ENCODE measurements around the gene NDUFB6.
"Not testable (repeated sequence)": the region's sequence is repeated elsewhere in the genome, so short reads cannot be mapped to it uniquely, and the experiment has no call there.

NDUFB6 gene
- total RNA-seq, result 8.9 to 15.0 (median 10.4) reads per million in 3 donors

DNA sequence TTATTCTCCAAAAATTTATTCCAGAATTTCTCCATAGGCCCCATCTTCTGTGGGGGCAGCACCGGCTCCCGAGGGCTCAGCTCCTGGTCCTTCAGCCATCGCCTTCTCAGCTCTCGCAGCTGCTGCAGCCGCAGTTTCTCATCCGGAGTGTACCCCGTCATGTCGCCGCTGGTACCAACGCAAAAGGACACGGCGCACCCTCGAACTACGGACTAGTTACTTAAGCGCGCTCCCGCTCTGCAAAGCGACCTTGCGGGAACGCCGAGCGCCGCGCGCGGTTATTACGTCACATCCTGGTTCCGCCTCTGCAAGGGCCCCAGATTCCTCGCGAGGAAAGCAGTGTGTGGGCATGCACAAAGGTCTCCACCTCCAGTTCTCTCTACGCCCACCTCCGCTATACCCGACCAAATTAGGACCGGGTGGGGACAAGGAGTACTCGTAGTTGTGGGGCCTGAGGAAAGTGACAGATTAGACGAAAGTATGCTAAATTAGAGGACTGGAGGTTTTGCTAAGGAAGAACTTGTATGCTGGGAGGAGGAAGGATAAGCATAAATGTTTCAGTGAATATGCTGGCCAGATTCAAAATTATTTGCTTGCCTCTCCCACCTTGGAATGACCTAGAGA is at the start of gene NDUFB6:
Gene NDUFB6 (minus strand): TSS at position 260 of the 624 bp plus-strand sequence. CDS start 99 bp downstream, at position 161.
- Histone ChIP-seq H3K4me3 (ENCODE audit: insufficient read depth, low read depth, low read length, poor library complexity, severe bottlenecking) (peak within 1 kb of the TSS; percentile 79), H3K36me3 (ENCODE audit: control insufficient read depth, insufficient read depth, low read length) (peaks cover 4% of the 10 kb centered on the region), H3K27me3 (replicated peaks; ENCODE audit: control insufficient read depth, insufficient read depth, low read length, poor library complexity, severe bottlenecking) (no peaks in the 10 kb centered on the region), H3K27ac (ENCODE audit: insufficient read depth, low read length, poor library complexity, severe bottlenecking) (peak within 1 kb of the TSS; percentile 76), H3K9me3 (ENCODE audit: control insufficient read depth, low read length) (no peaks in the 10 kb centered on the region), H3K4me1 (ENCODE audit: control insufficient read depth, insufficient read depth, low read length, poor library complexity, severe bottlenecking) (peaks cover 9% of the 10 kb centered on the region)
- DNase-seq, result peak; percentile 90 to 92 (median 91)

- DNase-seq, result no peak
- Histone ChIP-seq H3K4me1 (ENCODE audit: control insufficient read depth, insufficient read depth, low read length, poor library complexity, severe bottlenecking) (no peaks in the 10 kb centered on the region), H3K36me3 (ENCODE audit: control insufficient read depth, insufficient read depth, low read length) (no peaks in the 10 kb centered on the region), H3K4me3 (ENCODE audit: insufficient read depth, low read depth, low read length, poor library complexity, severe bottlenecking) (no peak overlapping the region), H3K27me3 (replicated peaks; ENCODE audit: control insufficient read depth, insufficient read depth, low read length, poor library complexity, severe bottlenecking) (peaks cover 6% of the 10 kb centered on the region), H3K27ac (ENCODE audit: insufficient read depth, low read length, poor library complexity, severe bottlenecking) (no peak overlapping the region), H3K9me3 (ENCODE audit: control insufficient read depth, low read length) (no peaks in the 10 kb centered on the region)
These were observed 45.3 kb upstream of the NDUFB6 start for GRCh38 chr9:32618261-32618660.

DNA sequence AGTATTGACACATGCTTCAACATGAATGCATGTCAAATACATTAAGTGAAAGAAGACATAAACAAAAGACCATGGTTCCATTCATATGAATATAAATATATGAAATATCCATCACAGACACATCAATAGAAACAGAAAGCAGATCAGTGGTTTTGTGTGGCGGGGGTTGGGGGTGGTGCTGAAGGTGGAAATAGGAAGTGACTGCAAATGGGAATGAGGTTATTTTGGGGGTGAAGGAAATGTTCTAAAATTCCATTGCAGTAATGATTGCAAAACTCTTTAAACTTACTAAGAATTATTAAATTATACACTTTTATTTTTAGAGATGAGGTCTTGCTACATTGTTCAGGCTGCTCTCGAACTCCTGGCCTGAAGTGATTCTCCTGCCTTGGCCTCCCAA is 33.9 kb upstream of the NDUFB6 start:
- no peak for DNase-seq
- Histone ChIP-seq H3K4me1 (ENCODE audit: control insufficient read depth, insufficient read depth, low read length, poor library complexity, severe bottlenecking) (no peaks in the 10 kb centered on the region), H3K4me3 (ENCODE audit: insufficient read depth, low read depth, low read length, poor library complexity, severe bottlenecking) (no peak overlapping the region)

GRCh38 chr9:32603914-32604852 is 31.2 kb upstream of the NDUFB6 start:
- H3K9me3 ChIP-seq (ENCODE audit: control insufficient read depth, low read length), result no peaks in the 10 kb centered on the region
- H3K36me3 ChIP-seq (ENCODE audit: control insufficient read depth, insufficient read depth, low read length), result no peaks in the 10 kb centered on the region
- H3K4me1 ChIP-seq (ENCODE audit: control insufficient read depth, insufficient read depth, low read length, poor library complexity, severe bottlenecking), result no peaks in the 10 kb centered on the region
- H3K27ac ChIP-seq (ENCODE audit: insufficient read depth, low read length, poor library complexity, severe bottlenecking), result no peak overlapping the region
- H3K27me3 ChIP-seq (replicated peaks; ENCODE audit: control insufficient read depth, insufficient read depth, low read length, poor library complexity, severe bottlenecking), result no peaks in the 10 kb centered on the region
- H3K4me3 ChIP-seq (ENCODE audit: insufficient read depth, low read depth, low read length, poor library complexity, severe bottlenecking), result no peak overlapping the region
- DNase-seq, result no peak

More for the DNA sequence above, 33.9 kb upstream of the NDUFB6 start:
- Histone ChIP-seq H3K27ac (ENCODE audit: insufficient read depth, low read length, poor library complexity, severe bottlenecking) (no peak overlapping the region), H3K27me3 (replicated peaks; ENCODE audit: control insufficient read depth, insufficient read depth, low read length, poor library complexity, severe bottlenecking) (no peaks in the 10 kb centered on the region), H3K9me3 (ENCODE audit: control insufficient read depth, low read length) (no peaks in the 10 kb centered on the region), H3K36me3 (ENCODE audit: control insufficient read depth, insufficient read depth, low read length) (no peaks in the 10 kb centered on the region)

GRCh38 chr9:32599021-32599420 is 26.1 kb upstream of the NDUFB6 start:
- not testable (repeated sequence) for H3K4me1 ChIP-seq (ENCODE audit: control insufficient read depth, insufficient read depth, low read length, poor library complexity, severe bottlenecking); H3K4me3 ChIP-seq (ENCODE audit: insufficient read depth, low read depth, low read length, poor library complexity, severe bottlenecking)

GRCh38 chr9:32596936-32597335 is 24.0 kb upstream of the NDUFB6 start:
- Histone ChIP-seq H3K27me3 (replicated peaks; ENCODE audit: control insufficient read depth, insufficient read depth, low read length, poor library complexity, severe bottlenecking) (no peaks in the 10 kb centered on the region), H3K4me3 (ENCODE audit: insufficient read depth, low read depth, low read length, poor library complexity, severe bottlenecking) (no peak overlapping the region), H3K4me1 (ENCODE audit: control insufficient read depth, insufficient read depth, low read length, poor library complexity, severe bottlenecking) (no peaks in the 10 kb centered on the region), H3K36me3 (ENCODE audit: control insufficient read depth, insufficient read depth, low read length) (no peaks in the 10 kb centered on the region), H3K27ac (ENCODE audit: insufficient read depth, low read length, poor library complexity, severe bottlenecking) (no peak overlapping the region), H3K9me3 (ENCODE audit: control insufficient read depth, low read length) (no peaks in the 10 kb centered on the region)
- no peak for DNase-seq

More at GRCh38 chr9:32599021-32599420, 26.1 kb upstream of the NDUFB6 start:
- not testable (repeated sequence) for DNase-seq; H3K36me3 ChIP-seq (ENCODE audit: control insufficient read depth, insufficient read depth, low read length); H3K9me3 ChIP-seq (ENCODE audit: control insufficient read depth, low read length); H3K27ac ChIP-seq (ENCODE audit: insufficient read depth, low read length, poor library complexity, severe bottlenecking); H3K27me3 ChIP-seq (replicated peaks; ENCODE audit: control insufficient read depth, insufficient read depth, low read length, poor library complexity, severe bottlenecking)

DNA sequence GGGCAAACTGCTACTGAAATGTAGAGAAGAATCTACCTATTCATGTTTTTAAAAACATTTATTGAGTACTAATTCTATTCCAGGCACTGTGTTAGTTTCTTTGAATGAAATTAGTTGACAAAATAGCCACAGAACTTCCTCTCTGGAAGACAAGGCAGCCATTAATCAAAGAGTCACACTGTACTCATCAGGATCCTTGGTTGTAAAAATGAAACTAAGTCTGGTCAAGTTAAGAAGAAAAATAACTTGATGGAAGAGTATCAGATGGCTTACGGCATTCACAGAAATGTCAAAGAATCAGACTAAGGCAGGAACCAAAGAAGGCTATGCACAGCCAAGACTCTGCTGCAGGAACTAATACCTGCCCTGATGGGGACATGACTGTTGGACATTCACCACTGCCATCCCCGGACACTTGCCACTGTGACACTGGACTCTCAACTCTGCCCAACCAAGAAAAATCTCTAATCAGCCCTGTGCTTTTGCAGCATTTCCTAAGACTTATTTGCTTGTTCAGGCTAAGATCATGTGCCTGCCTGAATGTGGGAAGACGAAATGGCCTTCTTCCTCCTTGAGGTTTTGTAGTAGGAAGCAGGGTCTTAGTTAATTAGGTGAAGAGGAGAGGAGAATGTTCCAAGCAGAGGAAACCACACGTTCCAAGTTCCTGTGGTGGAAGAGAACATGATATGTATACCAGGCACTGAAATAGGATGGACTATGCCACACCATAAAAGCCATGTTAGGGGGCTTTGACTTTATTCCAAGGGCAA is 23.3 kb upstream of the NDUFB6 start:
- no peak overlapping the region for H3K27ac ChIP-seq (ENCODE audit: insufficient read depth, low read length, poor library complexity, severe bottlenecking)
- no peaks in the 10 kb centered on the region for H3K36me3 ChIP-seq (ENCODE audit: control insufficient read depth, insufficient read depth, low read length)
- no peak for DNase-seq
- H3K4me1 ChIP-seq (ENCODE audit: control insufficient read depth, insufficient read depth, low read length, poor library complexity, severe bottlenecking), result no peaks in the 10 kb centered on the region
- H3K27me3 ChIP-seq (replicated peaks; ENCODE audit: control insufficient read depth, insufficient read depth, low read length, poor library complexity, severe bottlenecking), result no peaks in the 10 kb centered on the region
- no peak overlapping the region for H3K4me3 ChIP-seq (ENCODE audit: insufficient read depth, low read depth, low read length, poor library complexity, severe bottlenecking)
- no peaks in the 10 kb centered on the region for H3K9me3 ChIP-seq (ENCODE audit: control insufficient read depth, low read length)

GRCh38 chr9:32590898-32591297 is 17.9 kb upstream of the NDUFB6 start:
- Histone ChIP-seq H3K4me3 (ENCODE audit: insufficient read depth, low read depth, low read length, poor library complexity, severe bottlenecking) (no peak overlapping the region), H3K27me3 (replicated peaks; ENCODE audit: control insufficient read depth, insufficient read depth, low read length, poor library complexity, severe bottlenecking) (no peaks in the 10 kb centered on the region), H3K9me3 (ENCODE audit: control insufficient read depth, low read length) (no peaks in the 10 kb centered on the region), H3K27ac (ENCODE audit: insufficient read depth, low read length, poor library complexity, severe bottlenecking) (no peak overlapping the region), H3K36me3 (ENCODE audit: control insufficient read depth, insufficient read depth, low read length) (no peaks in the 10 kb centered on the region), H3K4me1 (ENCODE audit: control insufficient read depth, insufficient read depth, low read length, poor library complexity, severe bottlenecking) (no peaks in the 10 kb centered on the region)
- no peak for DNase-seq

- Histone ChIP-seq H3K36me3 (ENCODE audit: control insufficient read depth, insufficient read depth, low read length) (no peaks in the 10 kb centered on the region), H3K4me3 (ENCODE audit: insufficient read depth, low read depth, low read length, poor library complexity, severe bottlenecking) (no peak overlapping the region), H3K27me3 (replicated peaks; ENCODE audit: control insufficient read depth, insufficient read depth, low read length, poor library complexity, severe bottlenecking) (no peaks in the 10 kb centered on the region), H3K27ac (ENCODE audit: insufficient read depth, low read length, poor library complexity, severe bottlenecking) (no peak overlapping the region), H3K9me3 (ENCODE audit: control insufficient read depth, low read length) (no peaks in the 10 kb centered on the region), H3K4me1 (ENCODE audit: control insufficient read depth, insufficient read depth, low read length, poor library complexity, severe bottlenecking) (no peaks in the 10 kb centered on the region)
- DNase-seq, result no peak
These were observed 17.5 kb upstream of the NDUFB6 start for GRCh38 chr9:32590476-32590875.
